GM10266 (cell line): ENCODE measurements around the gene MCF2L.

Source experiments
- DNase-seq: peaks from one replicate; pipeline ENCODE4 v3.0.0; 2012; ENCODE audit errors: extremely low spot score
- TF ChIP-seq, protein P1 (sequence below): IDR thresholded peaks from 2 replicates; pipeline ENCODE4 v1.5.1; 2012; ENCODE audit warnings: mild to moderate bottlenecking, low read depth; ENCODE audit not compliant: control insufficient read depth, insufficient read depth; ENCODE audit errors: missing control alignments

The MCF2L gene

DNA sequence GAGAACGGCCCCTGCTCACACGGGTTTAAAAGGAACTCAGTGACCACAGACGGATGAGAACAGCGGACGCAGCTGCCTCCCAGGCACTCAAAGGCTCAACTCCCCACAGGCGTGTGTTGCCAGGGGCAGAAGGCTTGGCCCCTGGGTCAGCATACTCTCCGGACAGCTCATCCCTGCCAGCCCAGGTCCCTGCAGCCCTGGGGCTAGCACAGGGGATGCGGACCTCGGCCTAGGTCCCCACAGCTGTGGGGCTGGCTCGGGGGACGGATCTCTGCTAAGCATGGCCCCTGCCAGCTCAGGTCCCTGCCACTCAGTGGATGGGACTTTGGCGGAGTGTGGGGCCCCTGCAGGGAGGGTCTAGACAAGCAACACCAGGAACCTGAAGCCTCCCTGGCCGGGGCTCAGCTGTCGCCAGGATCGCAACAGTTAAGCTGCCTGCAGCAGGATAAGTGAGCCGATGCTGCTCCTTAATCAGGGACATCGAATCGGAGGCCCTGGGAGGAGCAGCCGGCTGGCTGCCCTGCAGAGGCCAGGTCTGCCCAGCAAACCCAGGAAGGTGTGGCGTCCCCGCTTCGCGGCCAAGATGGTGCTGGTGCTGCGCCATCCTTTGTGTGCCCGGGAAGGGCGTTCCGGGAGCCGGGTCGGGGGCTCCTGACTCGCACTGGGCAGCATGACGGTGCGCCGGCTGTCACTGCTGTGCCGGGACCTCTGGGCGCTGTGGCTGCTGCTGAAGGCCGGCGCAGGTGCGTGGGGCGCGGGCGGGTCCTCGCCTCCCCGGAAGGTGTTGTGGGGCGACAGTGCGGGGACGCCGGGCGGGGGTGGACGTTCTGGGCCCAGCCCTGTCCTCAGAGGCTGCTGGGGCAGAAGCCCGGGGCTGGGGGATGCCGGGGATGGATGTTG, 32.5 kb downstream of the MCF2L start:
- DNase-seq, result no peak
- TF ChIP-seq, protein P1, sequence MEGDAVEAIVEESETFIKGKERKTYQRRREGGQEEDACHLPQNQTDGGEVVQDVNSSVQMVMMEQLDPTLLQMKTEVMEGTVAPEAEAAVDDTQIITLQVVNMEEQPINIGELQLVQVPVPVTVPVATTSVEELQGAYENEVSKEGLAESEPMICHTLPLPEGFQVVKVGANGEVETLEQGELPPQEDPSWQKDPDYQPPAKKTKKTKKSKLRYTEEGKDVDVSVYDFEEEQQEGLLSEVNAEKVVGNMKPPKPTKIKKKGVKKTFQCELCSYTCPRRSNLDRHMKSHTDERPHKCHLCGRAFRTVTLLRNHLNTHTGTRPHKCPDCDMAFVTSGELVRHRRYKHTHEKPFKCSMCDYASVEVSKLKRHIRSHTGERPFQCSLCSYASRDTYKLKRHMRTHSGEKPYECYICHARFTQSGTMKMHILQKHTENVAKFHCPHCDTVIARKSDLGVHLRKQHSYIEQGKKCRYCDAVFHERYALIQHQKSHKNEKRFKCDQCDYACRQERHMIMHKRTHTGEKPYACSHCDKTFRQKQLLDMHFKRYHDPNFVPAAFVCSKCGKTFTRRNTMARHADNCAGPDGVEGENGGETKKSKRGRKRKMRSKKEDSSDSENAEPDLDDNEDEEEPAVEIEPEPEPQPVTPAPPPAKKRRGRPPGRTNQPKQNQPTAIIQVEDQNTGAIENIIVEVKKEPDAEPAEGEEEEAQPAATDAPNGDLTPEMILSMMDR, result no peak

DNA sequence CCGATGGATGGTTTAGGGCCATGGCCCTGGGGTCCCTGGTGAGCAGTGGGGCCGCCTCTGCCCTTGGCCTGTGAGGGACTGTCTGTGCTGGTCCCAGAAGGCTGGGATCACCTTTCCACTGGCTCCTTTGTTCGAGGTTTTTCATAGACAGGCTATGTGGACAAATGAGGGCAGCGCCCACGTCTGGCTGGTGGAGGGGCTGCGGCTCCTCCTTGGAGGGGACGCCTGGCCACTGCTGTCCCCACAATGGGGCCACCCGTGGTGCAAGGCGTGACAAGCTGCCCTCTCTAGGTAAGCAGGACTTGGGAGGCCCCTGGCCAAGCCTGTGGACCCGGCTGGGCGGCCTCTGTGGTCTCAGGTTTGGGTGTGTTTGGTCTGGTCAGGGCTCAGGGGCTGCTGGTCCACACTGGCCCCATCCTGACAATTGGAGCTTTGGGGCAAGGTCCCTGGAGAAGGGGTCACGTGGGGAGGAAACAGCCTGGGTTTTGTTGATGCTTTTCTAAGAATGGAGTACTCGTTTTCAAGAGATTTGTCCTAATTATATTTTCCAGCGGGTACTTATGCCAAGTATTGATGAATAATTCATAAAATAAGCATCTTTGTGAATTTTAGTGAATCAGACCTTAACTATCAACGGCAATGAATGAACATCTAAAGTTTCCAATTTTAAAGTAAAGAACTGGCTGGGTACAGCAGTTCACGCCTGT, 33.3 kb downstream of the MCF2L start:
- TF ChIP-seq, protein P1, result no peak
- DNase-seq, result no peak

DNA sequence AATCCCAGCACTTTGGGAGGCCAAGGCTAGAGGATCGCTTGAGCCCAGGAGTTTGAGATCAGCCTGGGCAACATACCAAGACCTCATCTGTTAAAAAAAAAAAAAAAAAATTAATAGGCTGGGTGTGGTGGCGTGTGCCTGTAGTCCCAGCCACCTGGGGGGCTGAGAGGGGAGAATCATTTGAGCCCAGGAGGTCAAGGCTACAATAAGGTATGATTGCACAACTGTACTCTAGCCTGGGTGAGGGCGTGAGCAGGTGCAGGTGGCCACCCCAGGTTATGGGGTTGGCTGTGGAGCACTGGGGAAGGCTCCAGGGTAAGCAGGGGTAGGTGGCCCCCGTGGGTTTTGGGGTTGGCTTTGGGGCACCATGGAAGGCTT, 33.9 kb downstream of the MCF2L start:
- TF ChIP-seq, protein P1, result no peak
- DNase-seq, result no peak

DNA sequence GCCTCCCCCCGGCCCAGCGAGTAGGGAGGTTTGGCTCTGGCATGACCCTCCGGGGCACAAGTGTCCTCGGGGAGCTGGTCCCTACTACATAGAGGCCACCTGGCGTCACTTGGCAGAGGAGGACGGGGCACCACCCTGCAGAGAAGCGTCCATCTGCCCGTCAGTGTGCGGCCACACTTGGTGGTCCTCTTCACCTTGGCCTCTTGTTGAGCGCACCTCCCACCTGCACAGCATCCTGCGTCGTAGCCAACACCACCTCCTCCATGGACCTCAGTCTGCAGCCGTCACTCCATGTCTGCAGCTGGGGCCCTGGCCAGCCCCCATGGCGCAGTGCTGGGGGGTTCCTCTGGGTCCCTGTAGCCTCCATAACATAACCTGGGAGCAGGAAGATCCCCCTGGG, 35.1 kb downstream of the MCF2L start:
- TF ChIP-seq, protein P1, result no peak
- no peak for DNase-seq

DNA sequence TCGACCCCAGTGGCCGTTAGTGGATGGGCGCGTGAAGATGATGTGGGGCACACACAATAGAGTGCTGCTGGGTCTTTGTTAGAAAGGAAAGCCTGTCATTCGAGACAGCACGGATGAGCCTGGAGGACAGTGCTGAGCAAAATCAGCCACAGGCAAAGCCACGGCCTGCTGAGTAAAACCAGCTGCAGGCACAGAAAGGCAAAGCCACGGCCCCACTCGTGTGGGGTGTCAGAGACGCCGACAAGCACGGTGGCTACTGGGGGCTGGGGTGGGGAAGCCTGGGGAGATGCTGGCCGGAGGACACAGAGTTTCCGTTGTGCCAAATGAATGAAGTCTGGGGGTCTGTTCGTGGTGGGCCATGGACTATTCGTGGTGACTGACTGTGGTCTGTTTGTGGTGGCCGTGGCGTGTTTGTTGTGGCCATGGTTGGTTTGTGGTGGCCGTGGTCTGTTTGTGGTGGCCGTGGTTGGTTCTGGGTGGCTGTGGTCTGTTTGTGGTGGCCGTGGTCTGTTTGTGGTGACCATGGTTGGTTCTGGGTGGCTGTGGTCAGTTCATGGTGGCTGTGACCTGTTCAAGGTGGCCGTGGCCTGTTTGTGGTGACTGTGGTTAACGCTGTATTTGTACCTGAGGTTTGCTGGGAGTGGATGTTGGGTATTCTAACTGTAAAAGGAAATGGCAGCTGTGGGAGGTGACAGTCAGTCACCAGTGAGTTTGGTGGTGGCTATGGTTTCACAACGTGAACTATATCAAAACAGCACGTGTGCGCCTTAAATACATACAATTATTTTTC, 36.3 kb downstream of the MCF2L start:
- TF ChIP-seq, protein P1, result no peak
- DNase-seq, result no peak

DNA sequence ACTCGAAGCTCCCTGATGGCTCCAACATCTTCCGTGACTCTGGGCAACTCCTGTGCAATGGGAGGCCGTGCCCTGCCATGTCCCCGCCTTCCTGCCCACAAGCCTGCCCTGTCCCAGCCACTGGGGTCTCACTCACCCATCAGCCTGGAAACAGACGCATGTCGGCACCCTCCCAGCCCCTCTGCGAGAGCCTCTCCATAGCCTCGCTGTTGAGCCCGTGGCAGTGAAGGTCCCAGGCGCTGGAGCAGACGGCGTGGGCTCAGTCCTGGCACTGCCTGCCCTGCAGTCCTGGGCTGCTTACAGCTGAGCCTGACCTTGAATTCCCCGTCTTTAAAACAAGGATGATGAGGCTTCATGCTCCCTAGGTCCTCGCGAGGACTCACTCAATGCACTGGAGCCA, 37.0 kb downstream of the MCF2L start:
- no peak for DNase-seq
- TF ChIP-seq, protein P1, result no peak
